Skeletal muscle satellite cell (primary cell): ENCODE measurements around the gene PNO1.

ENCODE experiments used
- H3K27me3 ChIP-seq: 2 replicates; pipeline ENCODE4 v1.7.0; 2013; ENCODE audit warnings: low read length; ENCODE audit not compliant: control insufficient read depth, insufficient read depth
- H3K36me3 ChIP-seq: 2 replicates; pipeline ENCODE4 v1.7.0; 2013; ENCODE audit warnings: mild to moderate bottlenecking, control low read depth, low read length; ENCODE audit not compliant: insufficient read depth
- H3K4me1 ChIP-seq: 2 replicates; pipeline ENCODE4 v1.7.0; 2013; ENCODE audit warnings: low read length; ENCODE audit not compliant: control insufficient read depth, insufficient read depth
- H3K4me2 ChIP-seq: 2 replicates; pipeline ENCODE4 v1.7.0; 2013; ENCODE audit warnings: mild to moderate bottlenecking, low read length
- H3K4me3 ChIP-seq: 2 replicates; pipeline ENCODE4 v1.7.0; 2013; ENCODE audit warnings: low read length
- H3K9ac ChIP-seq: 2 replicates; pipeline ENCODE4 v1.7.0; 2013; ENCODE audit warnings: mild to moderate bottlenecking, low read depth, low read length, moderate library complexity
- H3K9me3 ChIP-seq: replicated peaks from 2 replicates; pipeline ENCODE4 v1.7.0; 2013; ENCODE audit warnings: mild to moderate bottlenecking, control low read depth, low read length

The PNO1 gene

GRCh38 chr2:68127358-68128242 is 30.1 kb upstream of the PNO1 start:
- no peak overlapping the region for H3K4me3 ChIP-seq
- H3K36me3 ChIP-seq, result no peaks in the 10 kb centered on the region
- H3K27me3 ChIP-seq, result no peaks in the 10 kb centered on the region
- H3K9ac ChIP-seq, result no peak overlapping the region
- H3K9me3 ChIP-seq, result no peaks in the 10 kb centered on the region
- H3K4me1 ChIP-seq, result peaks cover 8% of the 10 kb centered on the region
- no peak overlapping the region for H3K4me2 ChIP-seq

DNA sequence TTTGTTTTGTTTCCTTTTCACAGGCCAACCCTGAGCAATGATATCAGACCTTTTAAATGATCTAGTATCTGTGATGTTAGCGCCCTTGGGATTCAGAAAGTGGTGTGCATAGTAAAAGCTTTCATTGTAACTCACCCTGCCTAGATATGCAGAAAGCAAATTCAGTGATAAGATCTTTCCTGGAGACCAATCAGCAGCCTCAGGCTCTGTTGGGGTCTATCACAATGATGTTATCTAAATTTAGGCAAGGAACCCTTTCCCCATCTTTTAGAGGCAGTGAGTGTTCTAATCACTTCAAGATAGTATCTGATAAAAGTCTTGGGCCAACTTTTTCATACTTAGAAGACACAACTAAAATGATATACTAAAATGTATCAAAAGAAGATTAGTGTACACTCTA is 23.6 kb upstream of the PNO1 start:
- no peak overlapping the region for H3K9ac ChIP-seq
- no peak overlapping the region for H3K4me2 ChIP-seq
- no peaks in the 10 kb centered on the region for H3K4me1 ChIP-seq
- no peaks in the 10 kb centered on the region for H3K27me3 ChIP-seq
- no peak overlapping the region for H3K4me3 ChIP-seq
- H3K36me3 ChIP-seq, result peaks cover 14% of the 10 kb centered on the region
- H3K9me3 ChIP-seq, result no peaks in the 10 kb centered on the region

GRCh38 chr2:68134554-68134953 is 23.1 kb upstream of the PNO1 start:
- Histone ChIP-seq H3K9me3 (no peaks in the 10 kb centered on the region), H3K4me3 (no peak overlapping the region), H3K27me3 (no peaks in the 10 kb centered on the region), H3K4me1 (no peaks in the 10 kb centered on the region), H3K9ac (no peak overlapping the region), H3K36me3 (peaks cover 14% of the 10 kb centered on the region), H3K4me2 (no peak overlapping the region)

GRCh38 chr2:68135448-68136320 is 22.0 kb upstream of the PNO1 start:
- no peak overlapping the region for H3K4me2 ChIP-seq
- H3K9ac ChIP-seq, result no peak overlapping the region
- no peaks in the 10 kb centered on the region for H3K4me1 ChIP-seq
- H3K27me3 ChIP-seq, result no peaks in the 10 kb centered on the region
- no peaks in the 10 kb centered on the region for H3K9me3 ChIP-seq
- no peak overlapping the region for H3K4me3 ChIP-seq
- H3K36me3 ChIP-seq, result peaks cover 14% of the 10 kb centered on the region

GRCh38 chr2:68141875-68142274 is 15.8 kb upstream of the PNO1 start:
- H3K9me3 ChIP-seq, result no peaks in the 10 kb centered on the region
- H3K36me3 ChIP-seq, result peaks cover 3% of the 10 kb centered on the region
- H3K4me3 ChIP-seq, result no peak overlapping the region
- H3K4me2 ChIP-seq, result no peak overlapping the region
- no peak overlapping the region for H3K9ac ChIP-seq
- no peaks in the 10 kb centered on the region for H3K27me3 ChIP-seq
- no peaks in the 10 kb centered on the region for H3K4me1 ChIP-seq

DNA sequence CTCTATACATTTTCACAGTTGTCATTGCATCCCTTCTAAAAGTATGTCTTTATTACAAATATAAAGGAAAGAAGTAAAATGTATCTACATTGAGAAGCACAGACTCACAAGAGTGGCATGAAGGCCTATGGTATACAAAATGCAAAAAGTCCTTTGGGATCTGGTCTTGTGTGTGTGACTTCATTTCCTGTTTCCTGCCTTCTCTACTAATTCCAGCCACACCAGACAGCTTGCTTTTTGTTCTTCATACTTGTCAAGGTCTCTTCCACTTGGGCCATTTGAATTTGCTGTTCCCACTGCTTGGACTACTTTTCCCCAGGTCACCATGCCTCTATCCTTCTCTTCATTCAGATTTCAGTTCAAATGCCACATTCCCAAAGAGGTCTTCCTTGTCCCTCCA is 6.7 kb upstream of the PNO1 start:
- no peaks in the 10 kb centered on the region for H3K27me3 ChIP-seq
- H3K4me3 ChIP-seq, result no peak overlapping the region
- H3K9me3 ChIP-seq, result no peaks in the 10 kb centered on the region
- H3K9ac ChIP-seq, result no peak overlapping the region
- peaks cover 6% of the 10 kb centered on the region for H3K4me1 ChIP-seq
- no peak overlapping the region for H3K4me2 ChIP-seq
- H3K36me3 ChIP-seq, result no peaks in the 10 kb centered on the region

GRCh38 chr2:68152681-68153347 is 4.9 kb upstream of the PNO1 start:
- Histone ChIP-seq H3K4me2 (no peak overlapping the region), H3K27me3 (no peaks in the 10 kb centered on the region), H3K9me3 (no peaks in the 10 kb centered on the region), H3K4me1 (peaks cover 12% of the 10 kb centered on the region), H3K36me3 (no peaks in the 10 kb centered on the region), H3K9ac (no peak overlapping the region), H3K4me3 (no peak overlapping the region)

- Histone ChIP-seq H3K4me1 (peaks cover 12% of the 10 kb centered on the region), H3K27me3 (no peaks in the 10 kb centered on the region), H3K4me3 (no peak overlapping the region), H3K9ac (no peak overlapping the region), H3K9me3 (no peaks in the 10 kb centered on the region), H3K4me2 (no peak overlapping the region), H3K36me3 (peaks cover 8% of the 10 kb centered on the region)
Measured at GRCh38 chr2:68155618-68156017, 2.1 kb upstream of the PNO1 start.

GRCh38 chr2:68156419-68156818 is 1.3 kb upstream of the PNO1 start:
- peak overlapping the region; percentile 86 for H3K4me3 ChIP-seq
- H3K9me3 ChIP-seq, result no peaks in the 10 kb centered on the region
- no peaks in the 10 kb centered on the region for H3K27me3 ChIP-seq
- H3K4me2 ChIP-seq, result peak overlapping the region; percentile 82
- peaks cover 8% of the 10 kb centered on the region for H3K4me1 ChIP-seq
- peaks cover 16% of the 10 kb centered on the region for H3K36me3 ChIP-seq
- H3K9ac ChIP-seq, result peak overlapping the region; percentile 88

DNA sequence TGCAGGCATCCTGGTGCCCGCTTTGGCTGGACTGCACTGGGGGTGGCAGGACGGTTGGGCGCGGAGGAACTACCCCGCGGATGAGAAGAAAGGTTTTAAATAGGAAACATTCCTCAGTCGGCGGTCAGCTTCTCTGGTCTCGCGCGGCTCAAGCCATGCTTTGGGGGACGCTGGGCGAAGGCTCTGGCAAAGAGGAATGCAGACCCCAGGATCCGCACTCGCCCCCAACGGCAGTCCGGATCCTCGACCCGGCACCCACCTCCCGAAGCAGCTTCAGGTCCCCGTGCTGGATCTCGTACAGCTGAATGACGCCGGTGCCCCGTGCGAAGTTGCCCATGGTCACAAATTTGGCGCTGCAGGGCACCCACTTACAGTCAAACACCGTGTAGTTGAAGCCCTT is 686 bp upstream of the PNO1 start:
- peaks cover 22% of the 10 kb centered on the region for H3K36me3 ChIP-seq
- H3K9me3 ChIP-seq, result no peaks in the 10 kb centered on the region
- H3K4me2 ChIP-seq, result peak overlapping the region; percentile 82
- H3K4me3 ChIP-seq, result peak overlapping the region; percentile 86
- peak overlapping the region; percentile 88 for H3K9ac ChIP-seq
- H3K4me1 ChIP-seq, result peaks cover 8% of the 10 kb centered on the region
- H3K27me3 ChIP-seq, result no peaks in the 10 kb centered on the region

DNA sequence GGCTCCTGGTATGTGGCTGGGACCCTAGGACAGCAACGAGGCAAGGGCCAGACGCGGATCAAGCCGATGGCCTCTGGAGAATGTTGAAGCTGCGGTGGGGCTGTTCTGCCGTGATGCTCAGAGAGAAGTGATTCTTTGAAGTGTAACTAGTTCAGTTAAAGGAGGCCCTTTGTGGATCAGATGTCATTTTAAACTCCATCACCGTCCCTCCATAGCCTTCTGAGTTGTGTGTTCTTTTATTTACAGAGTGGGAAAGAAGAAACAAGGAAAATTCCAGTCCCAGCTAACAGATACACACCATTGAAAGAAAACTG is 403 bp downstream of the PNO1 start:
- H3K4me1 ChIP-seq, result peaks cover 8% of the 10 kb centered on the region
- H3K36me3 ChIP-seq, result peaks cover 30% of the 10 kb centered on the region
- H3K4me2 ChIP-seq, result peak overlapping the region; percentile 82
- peak overlapping the region; percentile 86 for H3K4me3 ChIP-seq
- peak overlapping the region; percentile 88 for H3K9ac ChIP-seq
- H3K27me3 ChIP-seq, result no peaks in the 10 kb centered on the region
- H3K9me3 ChIP-seq, result no peaks in the 10 kb centered on the region
